Vagina (tissue), 2 donors: ENCODE data around the gene NFKBIZ. TPM values are rescaled to one million over a fixed set of nuclear protein-coding genes. Genes with fewer than 3 reads are reported as not detected.
"Not testable (repeated sequence)": the region's sequence is repeated elsewhere in the genome, so short reads cannot be mapped to it uniquely, and the experiment has no call there.

Experiments used
- DNase-seq, 2 donors: peaks; one replicate each; pipeline ENCODE4 v3.0.0-alpha.2; 2017; ENCODE audit errors: extremely low spot score in 2 of 2
- H3K27ac ChIP-seq: fragments of 200-600 bp; sonication (generic); one replicate; pipeline ENCODE4 v1.5.1; 2019
- H3K27me3 ChIP-seq: fragments of 200-600 bp; sonication (generic); one replicate; pipeline ENCODE4 v1.5.1; 2019
- H3K36me3 ChIP-seq, 2 donors: fragments of 200-600 bp; sonication (generic); one replicate each; pipeline ENCODE4 v1.5.1; 2017 to 2019
- H3K4me1 ChIP-seq: fragments of 200-600 bp; sonication (generic); one replicate; pipeline ENCODE4 v1.5.1; 2019
- H3K4me3 ChIP-seq, 2 donors: fragments of 200-600 bp; sonication (generic); 1 replicate in 1 of 2; 2 replicates in 1 of 2; pipeline ENCODE4 v1.5.1; 2016 to 2019
- H3K9me3 ChIP-seq: fragments of 200-600 bp; sonication (generic); one replicate; pipeline ENCODE4 v1.5.1; 2019
- CTCF ChIP-seq, 3 experiments: fragments of 450-650 bp in 2 of 3; fragments of 200-600 bp in 1 of 3; sonication (generic) in 1 of 3; IDR thresholded peaks; one replicate each; pipeline ENCODE4 v1.5.1; 2017 to 2019; ENCODE audit warnings: antibody characterized with exemption in 3 of 3, mild to moderate bottlenecking in 2 of 3, moderate library complexity in 2 of 3
- POLR2A ChIP-seq, 2 donors: fragments of 450-650 bp; IDR thresholded peaks; one replicate each; pipeline ENCODE4 v1.6.1; 2017; ENCODE audit warnings: antibody characterized with exemption in 2 of 2, mild to moderate bottlenecking in 2 of 2, moderate library complexity in 2 of 2
- POLR2AphosphoS5 ChIP-seq, 2 donors: sonication (generic); formaldehyde crosslinking; IDR thresholded peaks; one replicate each; pipeline ENCODE4 v1.9.0; 2017; ENCODE audit warnings: antibody characterized with exemption in 2 of 2, mild to moderate bottlenecking in 2 of 2, low read depth in 1 of 2; ENCODE audit not compliant: insufficient read depth in 1 of 2
- intact Hi-C: fragments of 100-400 bp; cut with DNase I; formaldehyde crosslinking; loops from one replicate; pipeline ENCODE4 v1.15.1; 2023
- total RNA-seq: library from RNA; depleted of rRNA; stranded (reverse); fragments of >200 nt; gene quantifications from one replicate; pipeline ENCODE4 v1.2.3, GENCODE V29; 2016

Gene NFKBIZ
- total RNA-seq, 1 donor from 2014 or later: 136 TPM

DNA sequence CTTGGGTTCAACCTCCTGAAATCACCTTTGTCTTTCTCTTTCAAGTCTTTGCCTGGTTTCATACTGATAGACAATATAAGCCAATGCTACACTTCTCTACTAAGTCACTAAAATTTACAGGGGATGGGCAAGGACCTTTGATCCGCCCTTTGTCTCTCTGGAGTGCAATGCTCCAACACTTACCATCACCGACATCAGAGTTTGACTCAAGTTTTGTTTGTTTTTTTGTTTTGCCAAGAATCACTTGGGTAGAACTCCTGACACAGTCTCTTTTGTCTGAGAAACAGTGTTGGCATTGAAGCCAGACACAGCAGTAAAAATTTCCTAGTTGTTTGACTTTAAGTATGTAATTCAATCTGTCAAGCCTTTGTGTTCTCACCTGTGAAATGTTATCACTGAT lies 29.3 kb downstream of the NFKBIZ start:
- H3K4me3 ChIP-seq: no peak overlapping the region
- H3K36me3 ChIP-seq: no peaks in the 10 kb centered on the region
- H3K9me3 ChIP-seq: no peaks in the 10 kb centered on the region
- H3K27me3 ChIP-seq: no peaks in the 10 kb centered on the region
- TF ChIP-seq POLR2AphosphoS5 (IDR thresholded peaks at IDR 0.05; ENCODE audit: insufficient read depth in 1 of 2, low read depth in 1 of 2) (no peak), POLR2A (IDR thresholded peaks at IDR 0.05) (no peak), CTCF (IDR thresholded peaks at IDR 0.05) (no peak)
- no peak for DNase-seq
- no peaks in the 10 kb centered on the region for H3K4me1 ChIP-seq
- intact Hi-C loops: no loop called here
- H3K27ac ChIP-seq: no peak overlapping the region

DNA sequence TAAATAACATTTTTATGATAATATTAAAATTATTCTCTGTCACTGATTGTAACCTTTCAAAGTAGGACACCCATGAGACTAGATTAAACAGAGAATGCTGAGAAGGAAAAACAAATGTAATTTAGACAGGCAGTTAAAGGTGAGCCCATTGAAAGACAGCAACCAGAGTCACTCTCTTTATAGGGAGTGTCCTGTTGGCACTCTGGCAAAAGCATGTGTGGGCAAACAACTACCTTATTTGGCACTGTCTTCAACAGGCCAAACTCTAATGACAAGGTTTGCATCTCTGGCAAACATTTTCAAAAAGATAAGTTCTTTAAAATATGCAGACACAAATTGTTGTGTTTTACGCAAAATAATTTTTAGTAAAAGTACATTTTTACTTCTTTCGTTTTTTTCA lies 29.8 kb downstream of the NFKBIZ start:
- no peaks in the 10 kb centered on the region for H3K36me3 ChIP-seq
- no peak overlapping the region for H3K27ac ChIP-seq
- no peaks in the 10 kb centered on the region for H3K9me3 ChIP-seq
- intact Hi-C loops: no loop called here
- H3K27me3 ChIP-seq: no peaks in the 10 kb centered on the region
- no peak overlapping the region for H3K4me3 ChIP-seq
- no peaks in the 10 kb centered on the region for H3K4me1 ChIP-seq
- DNase-seq: no peak
- TF ChIP-seq CTCF (IDR thresholded peaks at IDR 0.05) (no peak), POLR2A (IDR thresholded peaks at IDR 0.05) (no peak), POLR2AphosphoS5 (IDR thresholded peaks at IDR 0.05; ENCODE audit: insufficient read depth in 1 of 2, low read depth in 1 of 2) (no peak)

- no peak for TF ChIP-seq POLR2A (IDR thresholded peaks at IDR 0.05)
- TF ChIP-seq CTCF (IDR thresholded peaks at IDR 0.05): no peak
- TF ChIP-seq POLR2AphosphoS5 (IDR thresholded peaks at IDR 0.05; ENCODE audit: insufficient read depth in 1 of 2, low read depth in 1 of 2): no peak
- H3K36me3 ChIP-seq: no peaks in the 10 kb centered on the region
- intact Hi-C loops: no loop called here
These were observed 30.4 kb downstream of the NFKBIZ start for GRCh38 chr3:101879623-101880284.

GRCh38 chr3:101884776-101885175 lies 35.5 kb downstream of the NFKBIZ start:
- Histone ChIP-seq H3K36me3 (no peaks in the 10 kb centered on the region), H3K27me3 (no peaks in the 10 kb centered on the region), H3K4me3 (no peak overlapping the region), H3K27ac (no peak overlapping the region), H3K4me1 (no peaks in the 10 kb centered on the region), H3K9me3 (no peaks in the 10 kb centered on the region)
- intact Hi-C loops: no loop called here
- DNase-seq: no peak
- no peak for TF ChIP-seq POLR2A (IDR thresholded peaks at IDR 0.05)
- no peak for TF ChIP-seq CTCF (IDR thresholded peaks at IDR 0.05)
- TF ChIP-seq POLR2AphosphoS5 (IDR thresholded peaks at IDR 0.05; ENCODE audit: insufficient read depth in 1 of 2, low read depth in 1 of 2): no peak

More at GRCh38 chr3:101879623-101880284, 30.4 kb downstream of the NFKBIZ start:
- no peak for DNase-seq
- Histone ChIP-seq H3K27ac (no peak overlapping the region), H3K9me3 (no peaks in the 10 kb centered on the region), H3K4me3 (no peak overlapping the region), H3K27me3 (no peaks in the 10 kb centered on the region), H3K4me1 (no peaks in the 10 kb centered on the region)

DNA sequence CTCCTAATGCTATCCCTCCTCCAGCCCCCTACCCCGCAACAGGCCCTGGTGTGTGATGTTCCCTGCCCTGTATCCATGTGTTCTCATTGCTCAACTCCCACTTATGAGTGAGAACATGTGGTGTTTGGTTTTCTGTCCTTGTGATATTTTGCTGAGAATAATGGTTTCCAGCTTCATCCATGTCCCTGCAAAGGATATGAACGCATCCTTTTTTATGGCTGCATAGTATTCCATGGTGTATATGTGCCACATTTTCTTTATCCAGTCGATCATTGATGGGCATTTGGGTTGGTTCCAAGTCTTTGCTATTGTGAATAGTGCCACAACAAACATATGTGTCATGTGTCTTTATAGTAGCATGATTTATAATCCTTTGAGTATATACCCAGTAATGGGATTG lies 36.3 kb downstream of the NFKBIZ start:
- H3K27ac ChIP-seq, intact Hi-C loops, DNase-seq, H3K4me1 ChIP-seq, H3K9me3 ChIP-seq, H3K27me3 ChIP-seq, H3K4me3 ChIP-seq, H3K36me3 ChIP-seq: not testable (repeated sequence)
